Renal cortex interstitium (tissue), 11 donors: Measurements from ENCODE around the gene DIAPH1. TPM values are rescaled to one million over a fixed set of nuclear protein-coding genes. Genes with fewer than 3 reads are reported as not detected.
A peak's percentile ranks its signal among the peaks of the same experiment; 100 is the strongest.

Experiments used
- DNase-seq, 11 donors: peaks; one replicate each; pipeline ENCODE4 v3.0.0-alpha.2; 2013; ENCODE audit warnings: low read depth in 9 of 11, low spot score in 4 of 11; ENCODE audit errors: extremely low read depth in 1 of 11
- polyA plus RNA-seq, 3 donors: library from polyadenylated mRNA; unstranded; fragments of 120-200 nt; gene quantifications; one replicate each; pipeline ENCODE4 v1.2.1, GENCODE V29; 2013; ENCODE audit not compliant: insufficient read length in 3 of 3

The DIAPH1 gene
- polyA plus RNA-seq, 3 donors: 70.4 to 86.9 (median 73.6) TPM

DNA sequence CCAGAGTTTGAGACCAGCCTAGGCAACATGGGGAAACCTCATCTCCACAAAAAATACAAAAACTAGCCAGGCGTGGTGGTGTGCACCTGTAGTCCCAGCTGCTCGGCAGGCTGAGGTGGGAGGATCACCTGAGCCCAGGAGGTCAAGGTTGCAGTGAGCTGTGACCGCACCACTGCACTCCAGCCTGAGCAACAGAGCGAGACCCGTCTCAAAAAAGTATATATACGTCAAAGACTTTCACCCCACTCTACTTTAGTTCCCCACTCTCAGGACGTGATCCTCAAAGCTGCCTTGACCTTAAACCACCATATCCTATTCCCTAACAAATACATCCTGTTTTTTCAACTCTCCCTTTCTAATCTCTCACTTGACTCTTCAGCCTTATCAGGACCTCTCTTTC, 88.9 kb downstream of the DIAPH1 start:
- DNase-seq: no peak

DNA sequence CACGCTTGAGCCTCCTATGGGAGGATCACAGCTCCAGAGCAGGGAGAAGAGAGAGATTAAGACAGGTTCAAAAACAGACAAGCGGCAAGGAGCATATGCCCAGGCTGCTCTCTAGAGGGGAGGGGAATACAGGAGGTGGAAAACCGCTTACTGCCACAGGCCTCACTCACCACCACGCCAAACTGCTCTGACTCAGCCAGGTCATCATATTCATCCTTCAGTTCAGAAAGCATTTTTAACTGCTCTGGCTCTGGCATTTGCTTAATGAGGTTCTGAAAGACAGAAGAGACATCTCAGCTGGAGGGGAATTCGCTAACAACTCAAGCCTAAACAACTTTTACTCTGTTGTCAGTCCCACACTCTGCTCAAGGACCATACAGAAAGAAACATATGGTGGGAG, 89.8 kb downstream of the DIAPH1 start:
- DNase-seq: no peak

DNA sequence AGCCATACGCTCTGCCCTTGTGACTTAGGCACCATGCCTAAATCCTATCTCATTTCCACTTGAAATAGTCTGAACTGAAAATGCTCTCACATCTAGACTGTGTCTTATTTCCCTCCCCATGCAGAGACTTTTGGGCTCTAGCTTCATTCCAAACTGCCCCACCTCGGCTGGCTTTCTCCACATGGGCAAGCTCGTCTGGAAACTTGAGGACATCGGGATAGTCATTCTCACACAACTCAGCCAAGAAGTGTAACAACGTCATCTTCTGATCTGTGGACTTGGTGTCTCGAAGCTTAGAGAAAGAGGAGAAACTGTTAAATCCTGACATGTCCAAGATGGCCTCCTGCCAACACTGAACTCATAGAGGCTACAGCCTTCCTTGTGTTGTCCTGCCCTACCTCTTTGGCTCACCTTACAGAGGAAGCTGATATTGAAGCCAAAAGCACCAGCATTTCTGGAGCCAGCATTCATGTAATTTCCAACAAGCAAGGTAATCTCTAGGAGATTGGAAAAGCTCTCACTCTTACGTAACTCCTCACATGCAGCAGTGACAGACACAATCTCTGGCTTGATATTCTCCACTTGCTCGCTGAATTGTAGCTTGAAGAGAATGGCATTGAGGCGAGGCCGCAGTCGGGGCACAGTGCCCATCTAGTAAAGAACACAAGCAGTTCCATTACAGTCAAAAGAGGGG, 90.4 kb downstream of the DIAPH1 start:
- DNase-seq: no peak

DNA sequence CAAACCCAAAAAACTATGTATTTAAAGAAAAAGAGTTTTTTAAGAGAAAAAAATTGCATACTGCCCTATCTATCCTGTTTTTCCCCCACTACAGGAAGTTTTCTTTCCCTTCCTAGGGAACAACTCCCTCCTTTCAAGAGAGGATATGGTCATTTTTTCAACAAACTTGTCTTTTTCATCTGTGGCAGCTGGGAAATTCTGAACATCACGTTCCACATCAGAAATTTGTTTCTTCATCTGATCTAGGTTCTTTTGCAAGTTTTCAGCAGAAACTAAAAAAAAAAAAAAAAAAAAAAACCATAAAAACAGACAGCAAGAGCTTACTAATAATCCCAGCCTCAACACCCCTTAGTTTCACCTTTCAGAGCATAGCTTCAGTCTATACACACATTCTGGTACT, 91.4 kb downstream of the DIAPH1 start:
- DNase-seq: no peak

DNA sequence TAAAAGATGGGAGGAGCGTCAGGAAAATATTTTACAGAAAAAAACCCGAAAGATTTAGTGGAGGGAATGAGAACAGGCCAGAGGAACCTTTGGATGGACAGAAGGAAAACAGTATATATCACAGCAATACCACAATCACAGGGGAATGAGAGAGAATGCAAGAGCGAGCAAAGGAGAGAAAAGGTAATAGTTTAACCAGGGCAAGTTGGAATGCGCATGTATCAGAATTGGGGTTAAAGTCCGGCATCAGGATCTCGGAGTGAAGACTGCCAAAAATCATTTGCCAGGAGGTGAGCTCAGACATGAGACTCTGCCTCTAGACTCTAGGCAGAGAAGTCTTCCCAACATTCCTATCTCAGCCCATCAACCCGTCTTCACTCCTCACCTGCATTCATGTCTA, 93.1 kb downstream of the DIAPH1 start:
- DNase-seq: no peak

DNA sequence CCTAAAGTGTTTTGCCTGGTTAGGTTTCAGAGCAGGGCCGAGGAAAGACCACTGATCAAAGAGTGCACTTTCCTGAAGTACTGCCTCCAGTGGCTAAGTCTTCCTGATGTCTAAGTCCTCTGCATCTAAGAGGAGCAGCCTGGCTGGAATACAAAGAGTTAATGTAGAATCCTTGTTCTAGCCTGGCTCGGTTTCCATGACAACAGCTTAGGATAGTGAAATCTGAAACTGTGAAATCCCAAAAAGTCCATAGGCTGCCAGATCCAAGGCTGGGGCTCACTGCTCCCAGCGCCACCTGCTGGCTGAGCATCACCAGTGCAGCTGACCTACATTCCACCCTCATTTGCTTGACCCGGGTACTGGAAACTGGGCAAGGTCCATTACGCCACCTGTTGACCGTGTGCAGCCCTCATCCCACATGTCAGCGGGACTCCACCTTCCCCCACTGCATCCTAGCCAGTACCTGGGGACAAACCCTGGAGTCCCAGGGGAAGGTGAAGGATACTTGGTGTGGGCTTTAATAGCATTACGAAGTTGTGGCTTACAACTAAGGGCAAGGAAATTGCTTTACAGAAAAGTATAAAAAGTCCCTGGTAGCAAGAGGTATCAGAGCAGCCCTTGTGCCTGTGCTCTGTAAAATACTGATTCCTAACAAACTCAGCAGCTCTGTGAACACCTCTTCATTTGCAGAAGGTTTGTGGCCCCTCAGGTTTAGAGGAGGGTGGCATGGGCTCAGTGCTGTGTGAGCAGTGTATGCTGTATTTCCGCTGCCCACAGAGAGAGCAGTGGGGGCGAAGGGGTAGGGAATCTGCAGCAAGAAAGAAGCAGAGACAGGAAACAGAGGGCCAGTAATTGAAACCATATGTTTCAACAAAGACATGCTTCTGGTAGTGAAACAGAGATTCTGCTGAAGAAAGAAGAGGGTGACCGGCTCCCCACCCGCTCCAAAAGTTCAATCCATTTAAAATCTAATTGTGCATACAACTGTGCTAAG, 93.9 kb downstream of the DIAPH1 start:
- DNase-seq: peak; percentile 92 to 98 (median 95)

DNA sequence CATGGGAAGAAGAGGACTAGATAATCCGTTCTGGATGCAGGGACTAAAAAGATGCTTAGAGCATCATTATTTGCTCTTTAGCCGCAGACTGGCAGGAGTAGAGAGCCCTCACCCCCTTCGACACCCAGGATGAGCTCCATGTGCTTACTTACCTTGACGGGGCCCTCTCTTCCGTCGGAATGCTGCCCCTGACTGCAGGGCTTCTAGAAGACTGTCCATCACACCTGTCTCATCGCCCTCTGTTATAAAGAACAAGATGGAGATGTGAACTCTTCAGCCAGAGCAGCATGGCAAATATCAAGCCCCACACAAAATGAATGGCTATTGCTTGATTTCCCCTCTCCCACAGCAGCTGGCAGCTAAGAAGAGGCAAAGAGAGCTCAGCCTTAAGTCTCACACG, 94.8 kb downstream of the DIAPH1 start:
- DNase-seq: no peak

DNA sequence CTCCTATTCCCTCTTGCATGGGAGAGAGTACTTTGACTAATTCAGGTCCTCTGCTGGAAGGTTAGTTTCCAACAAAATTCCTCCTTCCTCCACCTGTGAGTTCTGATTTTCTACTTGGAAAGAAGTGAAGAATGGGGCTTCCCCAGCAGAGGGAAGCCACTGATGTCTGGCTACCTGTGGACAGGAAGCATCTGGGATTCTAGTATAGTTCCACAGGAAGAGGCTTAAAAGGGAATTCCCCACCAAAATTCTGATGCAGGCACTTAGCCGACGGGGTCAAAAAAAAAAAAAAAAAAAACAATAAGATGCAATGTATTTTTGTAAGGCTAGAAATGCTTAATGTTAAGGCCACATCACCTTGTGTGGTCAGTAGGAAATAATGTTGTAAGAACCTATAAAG, 96.5 kb downstream of the DIAPH1 start:
- no peak for DNase-seq

DNA sequence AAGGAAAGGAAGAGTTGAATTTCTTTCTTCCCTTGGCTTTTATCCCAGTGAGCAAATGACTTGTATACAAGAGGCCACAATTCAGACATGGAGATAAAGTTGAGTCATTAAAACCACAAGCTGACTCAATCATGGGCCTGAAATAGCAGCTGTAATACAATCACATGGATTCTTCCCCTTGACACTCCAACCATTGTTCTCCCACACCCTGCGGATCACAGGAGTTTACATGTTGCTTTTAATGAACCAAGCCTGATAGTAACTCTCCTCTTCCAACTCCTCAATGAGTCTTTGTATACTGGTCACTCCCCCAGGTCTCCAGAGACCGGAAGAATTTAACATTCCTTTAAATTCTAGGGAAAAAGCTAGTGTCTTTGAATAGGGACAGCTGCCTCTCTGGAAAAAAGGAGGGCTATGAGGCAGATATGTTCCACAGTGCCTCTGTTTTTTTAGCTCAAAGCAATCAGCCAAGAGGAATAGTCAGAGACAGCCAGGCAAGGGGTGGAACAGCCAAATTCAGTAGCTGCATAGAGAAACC, 97.5 kb downstream of the DIAPH1 start:
- DNase-seq: peak in 6 of 11 donors; percentile 45 to 81 (median 65)

DNA sequence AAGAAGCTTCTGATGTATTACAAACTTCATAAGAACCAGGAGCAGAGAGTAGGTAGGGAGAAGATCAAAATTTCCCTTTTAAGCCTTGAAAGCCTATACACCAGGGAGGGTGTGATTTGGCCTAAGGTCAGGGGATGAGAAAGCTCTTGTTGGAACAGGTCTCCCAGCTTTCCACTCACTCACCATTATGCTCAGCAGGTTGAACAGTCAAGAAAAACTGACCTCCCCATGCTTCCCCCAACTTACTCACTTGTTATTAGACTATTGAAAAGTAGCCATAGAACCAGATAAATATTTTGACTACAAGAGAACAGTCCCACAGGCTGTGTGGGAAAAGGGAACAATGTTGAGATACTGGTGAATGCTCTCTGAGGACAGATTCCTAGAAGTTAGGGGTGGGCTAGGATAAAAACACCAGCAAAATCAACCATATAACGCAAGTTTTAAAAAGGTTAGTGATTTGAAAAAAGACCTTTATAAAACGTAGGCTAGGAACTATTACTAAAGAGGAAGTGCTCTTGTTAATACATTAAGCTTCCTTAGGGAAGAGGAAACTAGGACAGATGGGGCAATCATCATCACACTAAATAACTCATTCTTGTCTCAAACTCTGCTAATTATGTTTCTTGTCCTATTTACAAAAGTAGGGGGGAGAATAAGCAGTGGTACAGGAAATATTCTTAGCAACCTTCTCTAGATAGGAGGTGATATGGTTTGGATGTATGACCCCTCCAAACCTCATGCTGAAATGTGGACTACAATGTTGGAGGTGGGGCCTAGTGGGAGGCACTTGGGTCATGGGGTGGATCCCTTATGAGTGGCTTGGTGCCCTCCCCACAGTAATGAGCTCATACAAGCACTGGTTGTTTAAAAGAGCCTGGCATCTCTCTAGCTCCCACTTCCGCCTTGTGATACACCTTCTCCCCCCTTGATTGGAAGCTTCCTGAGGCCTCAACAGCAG, 98.9 kb downstream of the DIAPH1 start:
- DNase-seq: no peak

DNA sequence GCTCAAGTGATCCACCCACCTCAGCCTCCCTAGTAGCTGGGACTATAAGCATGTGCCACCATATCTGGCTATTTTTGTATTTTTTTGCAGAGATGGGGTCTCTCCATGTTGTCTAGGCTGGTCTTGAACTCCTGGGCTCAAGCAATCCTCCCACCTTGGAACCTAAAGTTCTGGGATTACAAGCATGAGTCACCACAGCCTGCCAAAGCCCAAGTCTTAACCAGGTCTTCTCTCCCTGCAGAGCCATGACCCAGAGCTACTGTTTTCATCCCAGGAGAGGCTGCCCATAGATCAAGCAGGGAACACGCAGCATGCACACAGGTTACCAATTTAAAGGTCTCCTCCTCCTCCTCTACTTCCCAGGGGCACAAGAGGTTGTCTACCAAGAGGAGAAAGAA, 100.2 kb downstream of the DIAPH1 start:
- no peak for DNase-seq

DNA sequence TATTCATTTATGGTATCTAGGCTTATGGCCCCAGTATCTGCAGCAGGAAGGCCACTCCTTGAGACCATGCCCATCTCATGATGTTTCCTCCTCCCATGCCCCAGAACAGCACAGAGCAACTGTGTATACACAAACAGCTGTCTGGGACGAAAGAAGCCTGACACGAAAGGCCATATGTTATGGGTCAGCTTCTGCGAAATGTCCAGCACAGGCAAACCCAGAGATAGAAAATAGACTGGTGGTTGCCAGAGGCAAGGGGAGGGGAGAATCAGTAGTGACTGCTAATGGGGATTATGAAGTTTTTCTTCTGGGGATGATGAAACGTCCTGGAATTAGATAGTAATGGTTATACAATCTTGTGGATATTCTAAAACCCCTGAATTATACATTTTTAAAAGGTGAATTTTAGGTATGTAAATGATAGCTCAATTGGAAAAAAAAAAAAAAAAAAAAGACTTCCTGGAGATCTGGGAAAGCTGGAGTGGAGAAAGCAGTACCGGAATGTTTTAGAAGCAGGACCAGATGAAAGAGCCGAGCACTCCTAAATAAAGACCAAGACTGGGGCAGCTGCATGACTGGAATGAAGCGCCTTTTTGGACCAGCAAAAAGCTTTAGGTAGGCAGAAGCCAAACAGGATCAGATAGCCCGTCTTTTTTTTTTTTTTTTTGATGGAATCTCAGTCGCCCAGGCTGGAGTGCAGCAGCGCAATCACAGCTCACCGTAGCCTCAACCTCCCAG, 100.8 kb downstream of the DIAPH1 start:
- DNase-seq: no peak

DNA sequence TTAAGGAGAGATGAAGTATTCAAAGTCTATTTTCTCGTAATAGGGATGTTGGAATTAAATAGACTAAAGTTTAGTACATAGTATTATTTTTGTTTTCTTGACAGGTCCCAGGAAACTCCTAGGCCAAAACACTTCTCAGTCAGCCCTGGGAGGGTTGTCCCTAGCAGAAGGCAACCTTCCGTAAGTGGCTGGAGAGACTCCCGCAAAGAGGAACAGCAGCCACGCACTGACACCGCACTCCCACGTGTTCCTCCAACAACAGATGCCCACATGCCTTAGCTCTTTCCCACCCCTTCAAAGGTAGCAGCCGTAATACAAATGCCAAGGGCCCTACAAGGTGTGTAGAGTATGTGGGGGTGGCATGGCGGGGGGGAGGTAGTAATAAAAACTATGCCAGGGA, 101.5 kb downstream of the DIAPH1 start:
- no peak for DNase-seq

DNA sequence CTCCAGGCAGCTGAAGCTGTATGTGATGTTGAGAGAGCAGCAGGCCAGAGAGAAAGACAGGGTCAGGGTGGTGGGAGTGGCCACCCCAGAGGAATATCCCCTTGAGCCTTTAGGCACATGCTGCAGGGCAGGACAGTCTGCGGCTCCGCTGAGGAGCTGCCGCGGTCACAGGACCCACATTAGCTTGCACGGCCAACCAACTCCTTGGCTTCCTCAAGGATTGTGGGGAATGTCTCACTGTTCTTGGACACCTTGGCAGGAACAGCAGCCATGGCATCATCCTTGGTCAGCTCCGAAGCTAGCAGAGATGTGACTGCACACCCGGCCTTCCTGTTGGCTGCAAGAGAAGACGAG, 102.2 kb downstream of the DIAPH1 start:
- DNase-seq: no peak

DNA sequence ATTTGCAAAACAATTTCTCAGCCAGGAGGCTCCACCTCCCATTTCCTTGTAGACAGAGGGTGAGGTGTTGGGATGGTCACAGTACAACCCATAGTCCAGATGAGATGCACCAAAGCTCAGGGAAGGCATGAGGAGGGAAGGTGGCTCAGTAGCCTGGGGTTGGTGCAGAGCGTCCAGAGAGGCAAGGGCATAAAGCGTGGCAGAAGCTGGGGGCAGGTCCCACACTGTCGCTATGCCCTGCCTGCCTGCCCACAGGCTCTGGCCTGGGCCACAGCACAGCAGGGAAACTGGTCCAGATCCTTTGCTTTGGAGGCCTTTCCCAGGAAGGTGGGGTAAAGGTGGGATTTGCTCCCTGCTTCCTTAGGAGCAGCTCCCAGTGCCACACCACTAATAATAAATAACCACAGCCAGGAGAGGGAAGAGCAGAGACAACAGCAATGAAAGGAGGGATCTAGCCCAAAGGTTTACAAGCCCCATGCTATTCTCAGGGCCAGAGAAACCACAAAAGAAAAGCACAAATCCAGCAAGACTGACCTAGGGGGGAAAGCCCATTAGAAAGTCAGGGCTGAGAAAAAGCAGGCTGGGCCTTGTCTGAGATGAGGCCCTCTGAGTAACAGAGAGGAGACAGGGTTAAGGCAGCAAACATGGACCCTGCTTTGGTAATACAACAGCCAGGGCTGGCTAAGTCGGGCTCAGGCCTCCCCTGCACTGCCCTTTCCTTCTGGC, 102.7 kb downstream of the DIAPH1 start:
- DNase-seq: no peak

DNA sequence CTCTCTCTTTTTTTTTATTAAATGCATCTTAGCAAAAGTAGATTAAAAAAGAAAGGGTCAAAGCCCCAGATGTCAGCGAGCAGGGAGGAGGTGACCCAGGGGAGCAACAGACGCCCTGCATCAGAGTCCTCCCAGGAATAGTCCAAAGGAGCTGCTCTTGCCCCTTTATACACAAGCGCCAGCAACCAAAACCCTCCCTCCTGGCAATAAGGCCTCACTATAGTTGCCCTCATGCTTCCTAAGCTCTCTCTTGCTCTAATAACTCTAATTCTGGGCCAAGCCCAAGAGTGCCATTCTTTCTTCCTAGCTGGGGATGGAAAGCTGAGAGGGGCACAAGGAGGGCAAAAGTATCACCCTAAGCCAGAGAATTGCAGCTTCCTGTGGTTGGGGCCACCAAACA, 103.7 kb downstream of the DIAPH1 start:
- no peak for DNase-seq

DNA sequence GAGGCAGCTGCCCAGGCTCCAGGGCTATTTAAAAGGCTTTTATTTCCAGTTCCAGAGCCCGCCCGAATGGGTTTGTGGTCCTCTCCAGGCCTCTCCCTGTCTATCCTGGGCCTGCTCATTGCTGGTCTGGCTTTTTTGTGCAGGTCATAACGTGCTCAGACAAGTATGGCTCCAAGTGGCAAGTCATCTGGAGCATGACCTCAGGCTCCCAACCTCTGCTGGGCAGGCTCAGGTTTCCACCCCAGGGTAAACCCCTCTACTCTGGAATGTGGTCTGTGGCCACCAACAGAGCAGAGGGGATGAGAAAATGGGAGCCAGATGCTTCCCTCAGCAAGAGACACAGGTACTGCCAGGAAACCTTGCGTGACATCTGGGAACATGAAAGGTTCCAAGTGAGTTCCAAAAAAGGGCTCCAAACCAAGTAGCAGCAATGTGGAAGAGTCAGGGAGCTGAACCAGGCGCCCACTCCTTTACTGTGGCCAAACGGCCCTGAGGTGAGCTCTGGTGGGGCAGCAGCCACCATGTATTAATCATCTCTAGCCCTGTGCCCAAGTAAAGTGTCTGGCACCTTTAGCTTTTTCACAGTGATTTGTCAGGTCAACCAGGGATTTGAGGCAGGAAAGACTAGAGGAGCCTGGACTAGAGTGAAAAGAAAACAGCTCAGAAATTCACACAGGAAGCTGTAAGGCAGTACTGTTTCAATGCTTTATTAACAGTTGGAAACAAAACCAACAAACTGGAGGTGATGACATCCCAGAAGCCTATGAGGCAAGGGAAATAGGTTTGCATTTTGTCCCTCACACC, 104.3 kb downstream of the DIAPH1 start:
- no peak for DNase-seq
